ENCODE measurements around the gene LBHD2. TPM values are rescaled to one million over a fixed set of nuclear protein-coding genes. Genes with fewer than 3 reads are reported as not detected.

LBHD2 gene
- total RNA-seq, 1 donor from 2014 or later: not detected

GRCh38 chr14:103101963-103102688 is 18.1 kb downstream of the LBHD2 start:
- peaks cover 2% of the 10 kb centered on the region for H3K36me3 Mint-ChIP-seq (ENCODE audit: low read depth, unreplicated experiment)

GRCh38 chr14:103102689-103103260 is 18.8 kb downstream of the LBHD2 start:
- H3K27me3 ChIP-seq (ENCODE audit: insufficient read depth, low read length): peaks cover 40% of the 10 kb centered on the region
- H3K4me1 ChIP-seq (ENCODE audit: insufficient read depth, low read length): peaks cover under 1% of the 10 kb centered on the region
- no peak overlapping the region for H3K27ac ChIP-seq (ENCODE audit: low read depth, low read length)
- Mint-ChIP-seq H3K36me3 (ENCODE audit: low read depth, unreplicated experiment) (peaks cover 2% of the 10 kb centered on the region), H3K9me3 (ENCODE audit: unreplicated experiment) (peaks cover 10% of the 10 kb centered on the region), H3K27ac (ENCODE audit: unreplicated experiment) (no peak overlapping the region), H3K27me3 (ENCODE audit: low read depth, unreplicated experiment) (peaks cover 26% of the 10 kb centered on the region), H3K4me1 (ENCODE audit: low read depth, unreplicated experiment) (no peaks in the 10 kb centered on the region), H3K4me3 (ENCODE audit: unreplicated experiment) (no peak overlapping the region)
- no peak overlapping the region for H2AFZ ChIP-seq (ENCODE audit: low read depth, low read length)
- no peak for TF ChIP-seq CTCF (IDR thresholded peaks at IDR 0.05; ENCODE audit: insufficient read depth, low read depth, low read length)
- TF ChIP-seq EZH2 (IDR thresholded peaks at IDR 0.05; ENCODE audit: insufficient read depth, low read length): peak; percentile 54
- H3K4me3 ChIP-seq (ENCODE audit: insufficient read depth, low read depth, low read length): no peak overlapping the region
- DNase-seq (ENCODE audit: low read depth) (no peak), FAIRE-seq (no peak)
- H3K79me2 ChIP-seq (ENCODE audit: insufficient read depth, low read length): no peaks in the 10 kb centered on the region
- H3K9ac ChIP-seq (ENCODE audit: low read length): no peak overlapping the region
- H3K36me3 ChIP-seq (ENCODE audit: insufficient read depth, low read length): no peaks in the 10 kb centered on the region
- no peaks in the 10 kb centered on the region for H3K9me3 ChIP-seq (ENCODE audit: insufficient read depth, low read depth, low read length)
- no peaks in the 10 kb centered on the region for H4K20me1 ChIP-seq (ENCODE audit: insufficient read depth, low read length)
- H3K4me2 ChIP-seq (ENCODE audit: low read length): no peak overlapping the region

More at GRCh38 chr14:103101963-103102688, 18.1 kb downstream of the LBHD2 start:
- no peaks in the 10 kb centered on the region for H3K79me2 ChIP-seq (ENCODE audit: insufficient read depth, low read length)
- H3K27me3 ChIP-seq (ENCODE audit: insufficient read depth, low read length): peaks cover 44% of the 10 kb centered on the region
- H3K27ac ChIP-seq (ENCODE audit: low read depth, low read length): no peak overlapping the region
- Mint-ChIP-seq H3K9me3 (ENCODE audit: unreplicated experiment) (peaks cover 8% of the 10 kb centered on the region), H3K27me3 (ENCODE audit: low read depth, unreplicated experiment) (peaks cover 30% of the 10 kb centered on the region), H3K4me1 (ENCODE audit: low read depth, unreplicated experiment) (no peaks in the 10 kb centered on the region), H3K4me3 (ENCODE audit: unreplicated experiment) (no peak overlapping the region), H3K27ac (ENCODE audit: unreplicated experiment) (no peak overlapping the region)
- H3K36me3 ChIP-seq (ENCODE audit: insufficient read depth, low read length): no peaks in the 10 kb centered on the region
- FAIRE-seq (no peak), DNase-seq (ENCODE audit: low read depth) (no peak)
- peak overlapping the region; percentile 34 for H2AFZ ChIP-seq (ENCODE audit: low read depth, low read length)
- H4K20me1 ChIP-seq (ENCODE audit: insufficient read depth, low read length): no peaks in the 10 kb centered on the region
- H3K9ac ChIP-seq (ENCODE audit: low read length): no peak overlapping the region
- no peaks in the 10 kb centered on the region for H3K4me1 ChIP-seq (ENCODE audit: insufficient read depth, low read length)
- H3K9me3 ChIP-seq (ENCODE audit: insufficient read depth, low read depth, low read length): no peaks in the 10 kb centered on the region
- peak; percentile 95 for TF ChIP-seq EZH2 (IDR thresholded peaks at IDR 0.05; ENCODE audit: insufficient read depth, low read length)
- TF ChIP-seq CTCF (IDR thresholded peaks at IDR 0.05; ENCODE audit: insufficient read depth, low read depth, low read length): no peak
- no peak overlapping the region for H3K4me3 ChIP-seq (ENCODE audit: insufficient read depth, low read depth, low read length)
- no peak overlapping the region for H3K4me2 ChIP-seq (ENCODE audit: low read length)

Data from astrocyte (in vitro differentiated cells and primary cell).